NCI-H1105 (cell line): ENCODE data around the gene ATMIN.

Experiments used
- DNase-seq: peaks from one replicate; lab custom pipeline; 2025; lab: John Stamatoyannopoulos, UW

Gene ATMIN

GRCh38 chr16:81035398-81035974 is at the start of gene ATMIN:
ATMIN (plus strand) TSS chr16:81035842; CDS start chr16:81035871, 29 bp downstream.
- DNase-seq = peak; percentile 75

GRCh38 chr16:80986557-80986956 is 49.1 kb upstream of the ATMIN start:
- DNase-seq = no peak

GRCh38 chr16:80988756-80989155 is 46.9 kb upstream of the ATMIN start:
- DNase-seq = no peak

- no peak for DNase-seq
Observed at GRCh38 chr16:80989801-80990200, 45.8 kb upstream of the ATMIN start.

GRCh38 chr16:80990577-80990976 is 45.1 kb upstream of the ATMIN start:
- DNase-seq = no peak

- no peak for DNase-seq
Observed at GRCh38 chr16:80990978-80991377, 44.7 kb upstream of the ATMIN start.

GRCh38 chr16:80991792-80992430 is 43.7 kb upstream of the ATMIN start:
- no peak for DNase-seq

GRCh38 chr16:80992676-80993293 is 42.9 kb upstream of the ATMIN start:
- DNase-seq = no peak

- DNase-seq = no peak
Observed at GRCh38 chr16:80993307-80993706, 42.3 kb upstream of the ATMIN start.

GRCh38 chr16:80993834-80994233 is 41.8 kb upstream of the ATMIN start:
- no peak for DNase-seq

GRCh38 chr16:80994451-80994850 is 41.2 kb upstream of the ATMIN start:
- no peak for DNase-seq

GRCh38 chr16:80996688-80997138 is 38.9 kb upstream of the ATMIN start:
- no peak for DNase-seq

- DNase-seq = no peak
Observed at GRCh38 chr16:80997139-80997798, 38.4 kb upstream of the ATMIN start.

GRCh38 chr16:80997964-80998620 is 37.5 kb upstream of the ATMIN start:
- no peak for DNase-seq

GRCh38 chr16:81000873-81001272 is 34.8 kb upstream of the ATMIN start:
- DNase-seq = no peak

GRCh38 chr16:81001330-81001729 is 34.3 kb upstream of the ATMIN start:
- DNase-seq = no peak

GRCh38 chr16:81003064-81003463 is 32.6 kb upstream of the ATMIN start:
- DNase-seq = no peak

- no peak for DNase-seq
Observed at GRCh38 chr16:81003610-81004460, 31.8 kb upstream of the ATMIN start.

- DNase-seq = peak; percentile 47
Observed at GRCh38 chr16:81004646-81005353, 30.8 kb upstream of the ATMIN start.

GRCh38 chr16:81005610-81006161 is 30.0 kb upstream of the ATMIN start:
- DNase-seq = no peak
